Endothelial cell of umbilical vein (primary cell): ENCODE measurements around the gene MYO16. TPM values are rescaled to one million over a fixed set of nuclear protein-coding genes. Genes with fewer than 3 reads are reported as not detected.

Source experiments
- BruUV-seq: library from RNA; stranded (reverse); fragments of 400-500 nt; replicated peaks from 2 replicates; lab custom pipeline; 2021; lab: Mats Ljungman, UMichigan
- CTCF ChIA-PET: fragments of 300-600, 350-600 bp; sonication (Branson Sonifier 250); formaldehyde crosslinking; loops from one replicate; lab custom pipeline; 2021; ENCODE audit warnings: antibody characterized with exemption, inconsistent platforms; lab: Charles Lee
- POLR2A ChIA-PET: fragments of 300-600, 350-600 bp; sonication (Branson Sonifier 250); formaldehyde crosslinking; loops from one replicate; lab custom pipeline; 2021; ENCODE audit warnings: antibody characterized with exemption, inconsistent platforms; lab: Charles Lee
- DNase-seq: peaks from one replicate; pipeline ENCODE4 v3.0.0-alpha.2; 2011; ENCODE audit warnings: low read depth, low spot score
- FAIRE-seq: peaks from 2 replicates; lab custom pipeline; 2011; peaks lifted over from hg19 to GRCh38; lab: Jason Lieb, UNC
- H2AFZ ChIP-seq: 2 replicates; pipeline ENCODE4 v1.6.0; 2012; ENCODE audit warnings: low read depth, low read length, control low read depth, inconsistent platforms
- H3K27ac ChIP-seq: 2 replicates; pipeline ENCODE4 v1.5.1; 2011; ENCODE audit warnings: low read depth, mild to moderate bottlenecking, control low read depth, low read length, moderate library complexity; ENCODE audit not compliant: insufficient read depth
- H3K27me3 ChIP-seq, 2 experiments: 2 replicates each; pipeline versions ENCODE4 v1.6.0 to v1.6.1; 2011; ENCODE audit warnings: low read length in 2 of 2, mixed read lengths in 1 of 2; ENCODE audit not compliant: control insufficient read depth in 2 of 2, insufficient read depth in 2 of 2
- H3K36me3 ChIP-seq, 2 experiments: 2 replicates in 1 of 2; 3 replicates in 1 of 2; pipeline ENCODE4 v1.5.1; 2011; ENCODE audit warnings: low read length in 2 of 2, mild to moderate bottlenecking in 1 of 2, moderate library complexity in 1 of 2; ENCODE audit not compliant: control insufficient read depth in 2 of 2, insufficient read depth in 2 of 2; ENCODE audit errors: extremely low read depth in 1 of 2
- H3K4me1 ChIP-seq: 3 replicates; pipeline ENCODE4 v1.5.1; 2011; ENCODE audit warnings: mild to moderate bottlenecking, low read length; ENCODE audit not compliant: control insufficient read depth, insufficient read depth; ENCODE audit errors: extremely low read depth
- H3K4me2 ChIP-seq: 2 replicates; pipeline ENCODE4 v1.6.1; 2011; ENCODE audit warnings: low read length, control low read depth, mixed read lengths; ENCODE audit not compliant: insufficient read depth
- H3K4me3 ChIP-seq, 3 experiments: fragments of 200-600 bp in 1 of 3; sonication (generic), shearing (Covaris generic) in 1 of 3; replicated peaks in 1 of 3; 2 replicates each; pipeline ENCODE4 v1.5.1; 2011 to 2016; ENCODE audit warnings: control low read depth in 3 of 3, low read length in 3 of 3, mild to moderate bottlenecking in 2 of 3, inconsistent platforms in 1 of 3, low read depth in 1 of 3, moderate library complexity in 1 of 3; ENCODE audit not compliant: insufficient read depth in 1 of 3
- H3K79me2 ChIP-seq: 2 replicates; pipeline ENCODE4 v1.6.0; 2012; ENCODE audit warnings: low read length, inconsistent platforms; ENCODE audit not compliant: control insufficient read depth, insufficient read depth
- H3K9ac ChIP-seq: replicated peaks from 2 replicates; pipeline ENCODE3; 2011; ENCODE audit warnings: low read length, control low read depth; ENCODE audit not compliant: insufficient read depth; ENCODE audit errors: extremely low read depth
- H3K9me1 ChIP-seq: replicated peaks from 3 replicates; pipeline ENCODE4 v1.6.0; 2011; ENCODE audit warnings: mild to moderate bottlenecking, low read length; ENCODE audit not compliant: control insufficient read depth, insufficient read depth; ENCODE audit errors: extremely low read depth
- H3K9me3 ChIP-seq: replicated peaks from 2 replicates; pipeline ENCODE4 v1.5.1; 2012; ENCODE audit warnings: low read length, inconsistent platforms; ENCODE audit not compliant: control insufficient read depth, insufficient read depth
- H4K20me1 ChIP-seq: replicated peaks from 2 replicates; pipeline ENCODE3; 2011; ENCODE audit warnings: mild to moderate bottlenecking, low read length; ENCODE audit not compliant: control insufficient read depth, insufficient read depth; ENCODE audit errors: extremely low read depth
- CTCF ChIP-seq, 2 donors: IDR thresholded peaks; 1 replicate in 1 of 2; 2 replicates in 1 of 2; pipeline ENCODE4 v1.5.1; 2011; ENCODE audit warnings: low read length in 2 of 2, mild to moderate bottlenecking in 2 of 2, moderate library complexity in 2 of 2, control low read depth in 1 of 2, inconsistent platforms in 1 of 2, low read depth in 1 of 2; ENCODE audit not compliant: insufficient read depth in 1 of 2; ENCODE audit errors: extremely low read depth in 1 of 2
- MAX ChIP-seq: IDR thresholded peaks from 2 replicates; pipeline ENCODE4 v1.6.1; 2011; ENCODE audit not compliant: insufficient read depth, insufficient read length
- MYC ChIP-seq: IDR thresholded peaks from one replicate; pipeline ENCODE4 v1.6.1; 2011; ENCODE audit warnings: mild to moderate bottlenecking, low read depth, low read length
- dilution Hi-C: fragments of 300-500 bp; cut with MboI; formaldehyde crosslinking; loops from one replicate; pipeline ENCODE4 v1.15.0; 2019; ENCODE audit warnings: low sequenced_read_pairs; ENCODE audit not compliant: extremely low pct_ligation_motif_present
- intact Hi-C: fragments of 100-400 bp; cut with micrococcal nuclease; formaldehyde crosslinking; loops from one replicate; pipeline ENCODE4 v1.10.0; 2022
- polyA plus RNA-seq, 4 experiments: library from polyadenylated mRNA; depleted of rRNA in 3 of 4; stranded (reverse) in 3 of 4; unstranded in 1 of 4; fragments of >200 nt; gene quantifications; 2 replicates each; pipeline versions ENCODE4 v1.2.1 to v1.2.3, GENCODE V29; 2011 to 2012; ENCODE audit warnings: missing spikeins in 1 of 4
- total RNA-seq: library from RNA; stranded (reverse); gene quantifications from 2 replicates; pipeline ENCODE4 v1.2.3, GENCODE V29; 2021

MYO16 gene
- total and polyA plus RNA-seq, 2 donors (not counting 3 experiments of a cell fraction or from before 2014, with no cell fraction given): 0.03 to 0.04 TPM

GRCh38 chr13:109144693-109145437, 515.5 kb downstream of the MYO16 start:
- no peak for FAIRE-seq
- H3K79me2 ChIP-seq: no peaks in the 10 kb centered on the region
- H3K36me3 ChIP-seq: no peaks in the 10 kb centered on the region
- H2AFZ ChIP-seq: no peak overlapping the region
- H4K20me1 ChIP-seq: no peaks in the 10 kb centered on the region
- no peaks in the 10 kb centered on the region for H3K9me3 ChIP-seq
- no peak overlapping the region for H3K4me3 ChIP-seq
- peaks cover 11 to 22% of the 10 kb centered on the region in 2 experiments for H3K27me3 ChIP-seq
- no peak overlapping the region for H3K9ac ChIP-seq
- no TSS peak for BruUV-seq
- dilution Hi-C loops: no loop called here
- H3K4me1 ChIP-seq: peaks cover 13% of the 10 kb centered on the region
- intact Hi-C loops: loop anchor here (1.0 to 10.0 kb wide), 6 partner anchors 98 to 639 kb away; no protein-coding TSS in a partner anchor
- no peak overlapping the region for H3K4me2 ChIP-seq
- CTCF ChIA-PET: interaction anchor here (0.6 to 2.1 kb wide), 10 partner anchors 10 to 965 kb away, joined by 3 to 16 read pairs (median 4); no protein-coding TSS in a partner anchor
- no peaks in the 10 kb centered on the region for H3K9me1 ChIP-seq
- TF ChIP-seq MAX: no peak
- no peak for DNase-seq
- H3K27ac ChIP-seq: no peak overlapping the region
- POLR2A ChIA-PET: interaction anchor here (0.6 kb wide), 1 partner anchor 26 kb away, joined by 3 read pairs; no protein-coding TSS in a partner anchor

GRCh38 chr13:109145631-109146030, 516.2 kb downstream of the MYO16 start:
- Histone ChIP-seq H3K27me3 (peaks cover 10 to 19% of the 10 kb centered on the region in 2 experiments), H3K27ac (peak overlapping the region; percentile 57), H3K79me2 (no peaks in the 10 kb centered on the region), H3K4me2 (no peak overlapping the region), H3K9me1 (no peaks in the 10 kb centered on the region), H3K36me3 (no peaks in the 10 kb centered on the region), H4K20me1 (no peaks in the 10 kb centered on the region), H3K4me1 (peaks cover 13% of the 10 kb centered on the region), H3K4me3 (no peak overlapping the region), H2AFZ (no peak overlapping the region), H3K9me3 (no peaks in the 10 kb centered on the region), H3K9ac (no peak overlapping the region)
- POLR2A ChIA-PET: no interaction called here
- CTCF ChIA-PET: interaction anchor here (0.6 to 2.1 kb wide), 29 partner anchors 9 to 968 kb away, joined by 3 to 16 read pairs (median 4); no protein-coding TSS in a partner anchor
- no peak for TF ChIP-seq MYC
- peak; percentile 73 to 79 for TF ChIP-seq CTCF (IDR thresholded peaks at IDR 0.05; ENCODE audit: extremely low read depth in 1 of 2, insufficient read depth in 1 of 2, low read depth in 1 of 2, low read length in 2 of 2)
- no TSS peak for BruUV-seq
- dilution Hi-C loops (no loop called here), intact Hi-C loops (loop anchor here (1.0 to 10.0 kb wide), 7 partner anchors 98 to 639 kb away; no protein-coding TSS in a partner anchor)
- DNase-seq (peak; percentile 71), FAIRE-seq (peak; percentile 66)
